HG03442 (cell line): Measurements from ENCODE around the gene CASKIN1.

ENCODE experiments used
- ATAC-seq: cut with Tn5 transposase; IDR thresholded peaks from one replicate; pipeline ENCODE4 v1.9.1; 2021; ENCODE audit warnings: mild to moderate bottlenecking, moderate library complexity; ENCODE audit not compliant: unreplicated experiment

CASKIN1 gene

DNA sequence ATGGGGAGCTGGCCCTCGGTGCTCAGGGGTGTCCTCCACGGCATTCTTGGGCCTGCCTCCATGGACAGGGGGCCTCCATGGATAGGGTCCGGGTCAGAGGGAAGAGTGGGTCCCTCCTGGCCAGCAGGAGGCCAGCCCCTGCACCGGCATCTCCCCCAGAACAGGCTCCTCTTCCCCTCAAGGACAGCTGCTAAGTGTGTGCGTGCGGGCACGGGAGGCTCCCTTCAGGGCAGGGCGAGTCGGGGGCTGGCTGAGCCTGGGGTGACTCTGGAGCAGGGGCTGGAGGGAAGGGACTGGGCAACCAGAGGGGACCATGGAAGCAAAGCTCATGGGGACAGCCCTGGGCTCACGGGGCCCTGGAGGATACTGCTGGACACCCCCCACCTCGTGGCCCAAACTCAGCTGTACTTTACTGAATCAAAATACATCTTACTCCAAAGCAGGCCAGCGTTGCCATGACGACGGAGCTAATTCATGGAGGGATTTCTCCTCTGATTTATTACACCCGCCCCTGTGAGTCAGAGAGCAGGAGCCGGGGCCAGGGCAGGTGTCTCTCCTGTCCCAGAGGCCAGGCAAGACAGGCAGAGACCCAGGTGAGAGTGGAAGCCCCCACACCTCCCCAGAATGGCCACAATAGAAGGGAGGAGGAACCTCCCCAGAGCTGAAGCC lies 2.1 kb downstream of the CASKIN1 start:
- ATAC-seq: no peak

DNA sequence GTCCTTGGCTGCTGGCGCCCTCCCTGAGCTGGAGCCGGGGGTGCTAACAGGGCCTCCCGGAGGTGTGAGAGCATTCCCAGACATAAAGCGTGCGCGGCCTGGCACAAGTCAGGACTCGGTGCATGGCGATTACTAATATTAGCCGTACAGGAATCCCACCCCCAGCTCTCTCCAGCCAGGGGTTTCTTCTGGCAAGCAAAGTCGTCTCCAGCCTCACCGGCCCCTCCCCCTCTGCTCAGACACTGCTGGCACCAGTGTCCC lies 5.0 kb downstream of the CASKIN1 start:
- ATAC-seq: no peak

DNA sequence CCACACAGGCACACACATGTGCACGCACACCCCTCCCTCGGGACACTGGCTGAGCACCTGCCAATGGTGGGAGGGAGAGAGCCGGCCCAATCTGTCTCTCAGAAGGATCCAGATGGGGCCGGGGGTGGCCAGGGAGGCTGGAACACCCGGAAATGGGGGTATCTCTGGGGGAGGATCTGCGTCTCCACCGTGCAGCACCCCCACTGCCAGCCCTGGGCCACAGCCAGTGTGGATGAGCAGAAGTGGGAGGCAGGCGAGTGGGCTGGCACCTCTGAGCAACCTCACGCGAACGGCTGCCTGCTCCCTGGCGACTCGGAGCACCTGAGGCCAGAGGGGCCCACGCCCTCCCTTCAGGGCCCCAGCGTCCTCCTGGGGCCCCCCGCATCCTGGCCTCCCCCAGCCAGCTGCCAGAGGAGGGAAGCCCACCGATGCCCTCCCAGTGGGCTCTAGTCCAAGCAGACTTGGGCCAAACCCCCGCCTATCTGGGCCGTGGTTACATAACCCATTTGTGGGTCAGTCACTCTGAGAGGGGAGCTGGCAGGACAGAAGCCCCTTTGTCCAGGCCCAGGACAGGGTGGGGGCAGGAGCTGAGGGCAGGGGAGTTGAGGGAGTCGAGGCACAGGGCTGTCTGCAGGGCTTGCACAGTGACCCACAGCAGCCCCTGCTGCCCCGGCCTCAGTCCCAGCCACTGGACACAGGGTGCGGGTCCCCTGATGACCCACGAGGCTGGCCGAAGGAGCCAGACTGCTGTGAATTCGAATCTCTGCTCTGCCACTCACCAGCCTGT lies 5.6 kb downstream of the CASKIN1 start:
- no peak for ATAC-seq

DNA sequence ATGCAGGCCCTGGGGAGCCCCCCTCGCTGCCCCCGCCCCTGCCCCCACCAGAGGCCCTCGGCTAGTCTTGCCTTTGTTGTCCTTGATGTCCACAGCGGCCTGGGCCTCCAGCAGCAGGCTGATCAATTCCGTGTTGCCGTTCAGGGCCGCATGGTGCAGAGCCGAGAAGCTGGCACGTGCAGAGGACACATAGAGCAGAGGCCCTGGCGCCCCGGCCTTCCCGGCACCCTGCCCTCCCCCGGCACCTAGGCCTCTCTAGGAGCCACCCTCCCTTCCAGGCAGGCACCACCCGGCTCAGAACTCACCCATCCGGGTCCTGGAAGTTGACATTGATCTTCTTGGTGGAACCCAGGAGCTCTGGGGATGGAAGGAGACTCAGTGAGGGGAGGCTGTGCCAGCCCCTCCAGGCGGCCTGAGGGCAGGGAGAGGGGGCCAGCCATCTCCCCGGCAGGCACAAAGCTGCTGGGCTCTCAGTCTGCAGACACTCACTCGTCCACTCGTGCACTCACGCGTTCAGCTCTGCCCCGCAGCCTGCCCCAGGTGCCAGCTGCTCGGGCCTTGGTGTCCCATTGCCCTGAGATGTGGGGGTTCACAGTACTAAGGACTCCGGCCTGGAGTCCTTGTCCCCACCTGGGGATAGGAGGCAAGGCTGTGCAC lies 6.3 kb downstream of the CASKIN1 start:
- ATAC-seq: no peak

DNA sequence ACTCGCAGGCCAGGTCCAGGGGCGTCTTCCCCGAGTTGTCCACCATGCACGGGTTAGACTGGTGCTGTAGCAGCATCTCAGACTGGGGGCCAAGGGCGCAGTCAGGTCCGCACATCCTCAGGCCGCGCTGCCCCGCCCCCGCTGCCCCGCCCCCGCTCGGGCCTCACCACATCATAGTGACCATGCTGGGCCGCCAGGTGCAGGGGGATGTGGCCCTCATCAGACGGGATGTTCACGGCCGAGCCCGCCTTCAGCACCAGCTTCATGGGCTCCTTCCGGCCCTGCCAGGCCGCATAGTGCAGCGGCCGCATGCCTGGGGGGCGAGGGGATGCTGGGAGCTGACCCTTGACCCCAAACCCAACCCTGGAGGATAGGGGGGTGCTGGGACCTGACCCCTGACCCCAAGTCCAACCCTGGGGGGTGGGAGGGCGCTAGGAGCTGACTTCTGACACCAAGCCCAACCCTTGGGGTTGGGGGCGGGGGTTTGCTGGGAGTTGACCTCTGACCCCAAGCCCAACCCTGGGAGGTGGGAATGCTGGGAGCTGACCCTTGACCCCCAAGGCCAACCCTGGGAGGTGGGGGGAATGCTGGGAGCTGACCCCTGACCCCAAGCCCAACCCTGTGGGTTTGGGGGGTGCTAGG lies 7.0 kb downstream of the CASKIN1 start:
- no peak for ATAC-seq

DNA sequence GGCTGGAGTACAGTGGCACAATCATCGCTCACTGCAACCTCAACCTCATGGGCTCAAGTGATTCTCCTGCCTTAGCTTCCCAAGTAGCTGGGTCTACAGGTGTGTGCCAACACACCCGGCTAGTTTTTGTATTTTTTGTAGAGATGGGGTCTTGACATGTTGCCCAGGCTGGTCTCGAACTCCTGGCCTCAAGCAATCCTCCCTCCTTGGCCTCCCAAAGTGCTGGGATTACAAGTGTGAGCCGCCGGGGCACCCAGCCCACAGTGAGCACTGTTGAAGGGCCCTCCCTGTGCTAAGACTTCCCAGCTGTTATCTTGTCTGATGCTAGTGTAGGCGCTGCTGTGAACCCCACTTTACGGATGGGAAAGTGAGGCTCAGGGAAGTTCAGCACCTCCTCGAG lies 8.0 kb downstream of the CASKIN1 start:
- no peak for ATAC-seq

DNA sequence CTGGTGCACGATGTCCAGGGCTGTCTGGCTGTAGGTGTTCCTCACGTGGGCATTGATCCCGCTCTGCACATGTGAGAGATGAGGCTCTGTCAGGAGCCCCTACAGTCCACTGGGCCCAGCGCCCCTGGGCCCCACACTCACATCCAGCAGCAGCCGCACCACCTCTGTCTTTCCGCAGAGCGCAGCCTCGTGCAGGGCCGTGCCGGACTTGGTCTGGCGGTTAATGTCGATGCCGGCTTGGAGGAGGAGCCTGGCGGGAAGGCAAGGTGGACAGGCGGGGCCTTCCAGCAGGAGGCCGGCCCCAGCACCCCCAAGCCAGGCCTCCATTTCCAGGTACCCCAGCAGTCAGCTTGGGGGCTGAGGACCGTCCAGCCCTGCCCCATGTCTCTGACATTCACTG lies 9.2 kb downstream of the CASKIN1 start:
- no peak for ATAC-seq

DNA sequence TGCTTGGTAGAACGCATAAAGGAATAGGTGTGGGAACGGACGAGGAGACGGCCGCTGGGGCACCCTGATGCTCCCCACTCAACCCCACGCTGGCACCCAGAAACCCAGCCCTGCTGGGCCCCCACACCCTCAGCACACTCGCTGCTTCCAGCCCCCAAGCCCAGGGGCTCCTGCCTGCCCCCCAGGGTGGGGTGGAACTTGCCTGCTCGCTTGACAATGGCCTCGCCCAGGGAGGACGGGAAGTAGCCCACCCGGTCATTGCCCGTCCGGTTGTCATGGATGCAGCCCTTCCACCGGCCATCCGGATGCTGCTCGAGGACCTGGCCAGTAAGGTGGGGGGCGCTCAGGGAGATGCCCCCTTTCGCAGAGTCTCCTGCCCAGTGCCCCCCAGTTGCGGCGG lies 9.9 kb downstream of the CASKIN1 start:
- no peak for ATAC-seq

DNA sequence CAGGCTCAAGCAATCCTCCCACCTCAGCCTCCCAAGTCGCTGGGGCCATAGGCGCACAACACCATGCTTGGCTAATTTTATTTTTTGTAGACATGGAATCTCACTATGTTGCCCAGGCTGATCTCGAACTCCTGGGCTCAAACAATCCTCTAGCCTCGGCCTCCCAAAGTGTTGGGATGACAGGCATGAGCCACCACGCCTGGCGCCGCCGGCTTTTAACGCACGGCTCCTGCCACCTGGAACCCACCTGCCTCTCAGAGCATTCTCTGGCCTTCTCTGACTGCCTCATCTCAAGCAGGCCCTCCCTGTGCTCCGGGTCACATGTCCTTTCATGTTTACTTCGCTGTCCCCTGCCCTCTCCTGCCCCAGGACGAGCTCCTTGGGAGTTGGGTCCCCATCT lies 10.3 kb downstream of the CASKIN1 start:
- no peak for ATAC-seq

DNA sequence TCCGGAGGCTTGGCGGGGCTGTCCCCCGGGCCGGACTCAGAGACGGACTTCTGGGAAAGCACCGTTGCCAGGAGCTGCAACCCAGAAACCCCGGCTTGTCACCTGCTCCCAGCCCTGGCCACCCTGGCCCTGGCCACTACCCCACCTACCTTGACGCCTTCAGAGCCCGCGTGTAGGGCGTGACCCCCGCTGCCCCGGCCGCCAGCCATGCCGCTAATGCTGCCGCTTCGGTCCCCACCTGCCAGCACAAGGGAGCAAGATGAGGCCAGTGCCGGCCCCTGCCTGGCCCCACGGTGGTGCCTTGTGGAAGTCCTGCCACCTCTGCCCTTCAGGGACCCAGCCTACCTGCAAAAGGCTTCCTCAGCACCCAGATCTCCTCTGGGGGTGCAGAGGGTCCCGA lies 11.4 kb downstream of the CASKIN1 start:
- ATAC-seq: no peak

DNA sequence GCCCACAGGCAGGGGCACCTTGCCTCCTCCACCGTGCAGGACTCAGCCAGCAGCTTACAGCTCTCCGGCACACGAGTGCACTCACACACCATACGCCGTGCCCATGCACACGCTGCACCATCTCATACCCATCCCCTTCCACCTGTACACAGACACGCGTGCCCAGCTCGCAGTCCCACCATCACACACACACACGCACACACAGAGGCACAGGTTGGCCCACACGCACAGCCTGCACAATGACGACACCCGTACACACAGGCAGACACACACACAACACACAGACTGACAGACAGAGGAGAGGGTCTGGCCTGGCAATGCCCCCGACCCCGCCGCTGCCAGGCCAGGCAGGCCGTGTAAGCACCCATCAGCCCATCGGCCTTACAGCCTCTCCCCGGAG lies 12.1 kb downstream of the CASKIN1 start:
- no peak for ATAC-seq

DNA sequence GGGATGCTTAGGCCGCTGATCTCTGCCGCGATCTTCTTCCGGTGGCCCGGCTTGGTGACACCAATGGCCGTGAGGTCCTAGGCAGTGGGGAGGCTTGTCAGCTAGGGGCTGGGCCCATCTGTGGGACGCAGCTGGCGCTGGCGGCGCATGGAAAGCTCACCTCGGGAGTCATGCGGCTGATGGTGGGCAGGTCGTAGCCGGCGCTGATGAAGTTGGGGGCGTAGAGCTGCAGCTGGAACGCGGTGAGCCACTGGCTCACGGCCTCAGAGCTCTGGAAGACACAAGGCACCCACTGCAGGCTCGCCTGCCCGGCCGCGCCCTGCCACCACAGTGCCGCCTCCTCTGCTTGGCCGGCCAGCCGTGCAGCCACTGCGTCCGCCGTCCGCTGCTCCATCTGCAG lies 12.7 kb downstream of the CASKIN1 start:
- no peak for ATAC-seq

DNA sequence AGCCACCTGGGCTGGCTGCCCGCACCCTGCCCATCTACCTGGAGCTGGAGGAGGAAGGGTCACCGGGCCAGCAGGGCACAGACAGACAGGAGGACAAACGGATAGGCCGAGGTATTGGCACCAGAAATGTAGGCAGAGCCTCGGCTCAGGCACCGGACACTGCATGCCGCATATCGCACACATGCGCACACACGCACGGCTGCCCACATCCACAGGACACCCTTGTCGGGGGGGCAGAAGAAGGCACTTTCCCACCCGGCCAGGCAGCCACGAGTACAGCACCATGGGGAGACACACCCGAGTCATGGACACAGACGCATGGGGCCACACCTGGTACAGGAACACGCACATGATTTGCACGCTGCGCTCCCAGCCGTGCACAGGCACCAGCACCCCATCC lies 14.5 kb downstream of the CASKIN1 start:
- no peak for ATAC-seq

DNA sequence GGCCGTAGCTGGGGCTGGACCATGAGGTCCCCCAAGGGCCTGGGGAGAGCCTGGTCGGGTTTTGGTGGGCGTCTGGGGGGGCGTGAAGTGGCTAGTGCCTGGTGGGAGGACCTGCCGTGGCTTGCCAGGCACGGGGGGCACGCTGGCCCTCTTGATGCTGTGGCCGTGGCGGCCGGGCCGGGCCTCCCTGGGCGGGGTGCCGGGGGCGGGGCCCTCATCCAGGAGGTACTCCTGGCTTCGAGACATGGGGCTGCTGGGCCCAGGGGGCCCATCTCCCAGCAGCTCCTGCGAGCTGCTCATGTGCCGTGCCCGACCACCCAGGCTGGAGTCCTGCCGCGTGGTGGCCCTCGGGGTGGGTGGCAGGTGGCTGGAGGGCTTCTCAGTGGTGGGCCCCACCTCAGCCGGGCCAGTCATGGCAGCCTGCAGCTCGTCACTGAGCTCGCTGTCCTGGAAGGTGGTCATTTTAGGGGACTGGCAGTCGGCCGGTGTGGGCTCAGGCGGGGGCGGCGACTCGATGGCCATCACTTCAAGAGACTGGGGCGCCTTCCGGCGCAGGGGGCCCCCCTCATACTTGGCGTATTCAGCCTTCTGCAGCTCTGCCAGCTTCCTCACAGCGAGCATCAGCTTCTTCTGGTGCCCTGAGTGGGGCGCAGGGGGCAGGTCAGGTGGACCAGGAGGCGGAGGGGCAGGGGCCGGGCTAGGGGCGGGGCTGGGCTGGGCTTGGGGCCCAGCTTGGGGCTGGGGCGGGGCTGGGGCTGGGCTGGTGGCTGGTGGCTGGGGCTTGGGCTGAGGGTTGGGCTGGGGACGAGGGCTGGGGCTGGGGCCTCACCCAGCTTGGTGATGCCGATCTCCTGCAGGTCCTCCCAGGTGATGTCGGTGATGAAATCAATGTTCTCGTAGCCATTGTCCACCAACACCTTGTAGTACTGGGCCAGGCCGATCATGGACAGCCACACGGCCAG lies 15.2 kb downstream of the CASKIN1 start:
- ATAC-seq: no peak

DNA sequence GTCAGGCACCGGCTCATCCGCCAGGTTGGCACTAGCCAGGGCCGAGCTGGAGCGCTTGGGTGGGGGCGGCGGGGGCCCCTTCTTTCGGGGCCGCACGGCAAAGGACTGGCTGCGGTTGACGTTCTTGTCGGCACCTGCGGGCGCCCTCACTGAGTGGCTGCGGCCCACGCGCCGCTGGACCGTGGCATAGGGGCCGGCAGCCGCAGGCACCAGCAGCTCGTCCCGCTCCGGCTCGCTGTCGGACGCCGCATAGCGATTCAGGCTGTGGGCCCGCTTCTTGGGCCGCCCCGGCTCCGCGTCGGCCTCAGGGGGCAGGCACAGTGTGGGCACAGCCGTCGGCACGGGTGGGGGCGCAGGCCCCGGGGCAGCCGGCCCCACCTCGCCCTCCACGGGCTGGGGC lies 15.9 kb downstream of the CASKIN1 start:
- no peak for ATAC-seq

DNA sequence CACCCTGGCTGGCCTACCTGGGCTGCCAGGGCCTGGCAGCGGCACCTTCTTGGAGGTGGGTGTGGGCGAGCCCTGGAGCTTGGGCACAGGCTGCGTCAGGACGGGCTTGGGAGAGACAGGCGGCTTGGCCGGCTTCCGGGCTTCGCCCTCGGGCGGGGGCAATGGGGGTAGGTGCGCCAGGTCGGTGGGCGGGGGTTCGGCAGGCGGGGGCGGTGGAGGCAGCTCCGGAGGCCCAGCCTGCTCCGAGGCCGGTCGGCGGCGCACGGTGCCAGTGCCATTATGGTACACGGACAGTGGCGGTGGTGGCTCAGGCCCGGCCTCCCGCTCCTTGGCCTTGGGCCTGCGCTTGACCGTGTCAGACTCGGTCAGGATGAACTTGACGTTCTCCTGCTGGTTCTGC lies 16.8 kb downstream of the CASKIN1 start:
- ATAC-seq: no peak

DNA sequence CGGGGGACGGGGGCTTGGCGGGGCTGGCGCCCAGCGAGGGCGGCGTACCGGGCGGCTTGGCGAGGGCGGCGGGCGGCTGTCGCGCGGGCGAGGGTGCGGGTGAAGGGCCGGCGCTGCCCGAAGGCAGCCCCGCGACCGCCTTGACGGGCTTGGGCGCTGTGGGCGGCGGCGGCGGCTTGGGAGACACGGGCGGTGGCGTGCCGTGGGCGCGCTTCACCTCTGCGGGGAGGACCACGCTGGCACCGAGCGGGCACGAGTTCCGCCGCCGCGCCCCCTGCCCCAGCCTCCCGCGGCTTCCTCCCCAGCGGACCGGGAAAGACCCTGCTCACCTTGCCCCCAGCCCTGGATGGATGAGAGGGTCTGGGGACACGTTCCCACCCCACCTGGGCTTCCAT lies 17.3 kb downstream of the CASKIN1 start:
- no peak for ATAC-seq

DNA sequence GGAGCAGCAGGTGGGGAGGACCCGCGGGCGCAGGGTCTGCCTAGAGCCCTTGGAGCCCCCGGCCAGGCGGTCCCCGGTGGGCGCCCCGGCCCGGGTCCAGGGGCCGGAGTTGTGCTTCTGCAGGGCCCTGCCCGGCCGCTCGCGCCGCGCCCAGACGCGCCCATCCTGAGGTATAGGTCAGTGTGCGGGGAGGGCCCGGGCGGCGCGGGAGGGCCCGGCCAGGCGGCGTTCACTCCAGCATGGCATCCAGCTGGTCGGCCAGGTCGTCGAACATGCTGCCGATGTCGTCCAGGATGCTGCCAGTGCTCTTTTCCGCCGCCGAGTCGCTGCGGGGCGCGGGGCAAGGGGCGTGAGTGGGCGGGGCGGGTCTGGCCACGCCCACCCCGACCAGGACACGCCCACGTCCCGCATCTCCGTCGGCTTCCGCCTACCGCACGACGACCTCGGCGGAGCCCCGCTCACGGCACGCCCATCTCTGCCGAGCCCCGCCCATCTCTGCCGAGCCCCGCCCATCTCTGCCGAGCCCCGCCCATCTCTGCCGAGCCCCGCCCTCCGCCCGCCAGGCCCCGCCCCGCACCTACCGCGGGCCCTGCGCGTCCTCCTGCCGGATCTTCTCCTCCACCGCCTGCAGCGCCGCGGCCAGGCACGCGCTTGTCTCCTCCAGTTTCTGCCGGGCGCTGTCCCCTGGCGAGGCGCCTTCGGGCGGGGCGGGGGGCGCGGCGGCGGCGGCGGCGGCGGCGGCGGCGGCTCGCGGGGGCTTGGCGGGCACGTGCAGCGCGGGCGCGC lies 17.9 kb downstream of the CASKIN1 start:
- no peak for ATAC-seq

DNA sequence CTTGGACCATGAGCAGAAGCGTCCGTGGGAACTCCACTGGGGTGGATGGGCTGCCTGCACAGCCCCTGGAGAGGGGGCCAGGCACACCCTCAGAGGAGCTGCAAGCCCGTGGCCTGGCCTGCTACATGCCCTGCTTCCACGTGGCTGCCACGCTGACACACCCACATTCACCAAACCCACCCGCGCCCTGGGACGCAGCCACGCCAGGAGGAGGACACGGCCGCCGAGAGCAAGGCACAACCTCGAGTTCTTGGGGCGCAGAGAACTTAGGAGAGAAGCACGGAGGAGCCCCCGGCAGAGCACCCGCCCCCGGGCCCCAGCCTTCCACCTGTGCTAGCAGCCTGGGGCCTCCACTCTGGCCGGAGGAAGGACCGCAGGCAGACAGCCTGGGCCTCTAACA lies 18.8 kb downstream of the CASKIN1 start:
- ATAC-seq: no peak

DNA sequence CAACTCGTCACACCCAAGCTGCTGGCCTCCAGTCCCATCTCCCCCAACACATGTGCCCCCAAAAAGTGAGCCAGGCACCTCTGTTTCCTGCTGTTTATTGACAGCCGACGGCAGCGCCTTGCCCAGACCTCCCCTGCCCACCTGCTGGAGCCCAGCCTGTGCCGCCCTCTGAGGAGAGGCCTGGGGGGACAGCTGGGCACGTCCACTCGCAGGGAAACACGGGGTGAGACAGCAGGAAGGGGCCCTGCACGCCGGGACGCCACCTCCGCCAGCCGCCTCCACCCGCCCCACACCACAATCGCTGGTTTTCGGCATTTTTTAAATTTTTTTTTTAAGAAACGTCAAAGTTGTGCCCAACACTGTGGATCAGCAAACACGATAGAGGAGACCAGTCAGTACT lies 19.3 kb downstream of the CASKIN1 start:
- ATAC-seq: no peak
